SK-N-SH treated with all-trans-retinoic acid at 6 μM for 48 hours (cell line): ENCODE data around the gene RALGAPB.

ENCODE experiments used
- ARNTL ChIP-seq: fragments of 450-650 bp; formaldehyde crosslinking; IDR thresholded peaks from 2 replicates; pipeline ENCODE4 v1.5.0; 2020; ENCODE audit warnings: low read depth, mild to moderate bottlenecking, moderate library complexity, borderline replicate concordance
- PATZ1 ChIP-seq: fragments of 250-450 bp; sonication (Bioruptor Pico); IDR thresholded peaks from 2 replicates; pipeline ENCODE4 v1.8.0; 2020; ENCODE audit warnings: mild to moderate bottlenecking, moderate library complexity, borderline replicate concordance
- RARB ChIP-seq: fragments of 250-450 bp; sonication (Bioruptor Pico); IDR thresholded peaks from 2 replicates; pipeline ENCODE4 v1.8.0; 2021; ENCODE audit warnings: mild to moderate bottlenecking, moderate library complexity
- TCF4 ChIP-seq: fragments of 250-450 bp; sonication (Bioruptor Pico); IDR thresholded peaks from 2 replicates; pipeline ENCODE4 v1.8.0; 2021; ENCODE audit warnings: mild to moderate bottlenecking, moderate library complexity, borderline replicate concordance
- ZC3H10 ChIP-seq: fragments of 250-450 bp; sonication (Bioruptor Pico); IDR thresholded peaks from 2 replicates; pipeline ENCODE4 v1.5.1; 2021; ENCODE audit warnings: mild to moderate bottlenecking, moderate library complexity
- ZFP30 ChIP-seq: fragments of 450-650 bp; formaldehyde crosslinking; IDR thresholded peaks from 2 replicates; pipeline ENCODE4 v1.5.0; 2022; ENCODE audit warnings: mild to moderate bottlenecking, moderate library complexity
- ZNF8 ChIP-seq: fragments of 450-650 bp; formaldehyde crosslinking; IDR thresholded peaks from 2 replicates; pipeline ENCODE4 v1.5.0; 2020; ENCODE audit warnings: mild to moderate bottlenecking, moderate library complexity
- TF ChIP-seq, protein P1 (sequence below): fragments of 250-450 bp; sonication (Bioruptor Pico); IDR thresholded peaks from 2 replicates; pipeline ENCODE4 v1.5.1; 2020; ENCODE audit warnings: low read depth, mild to moderate bottlenecking, moderate library complexity
- TF ChIP-seq, protein P2 (sequence below): fragments of 250-450 bp; sonication (Bioruptor Pico); IDR thresholded peaks from 2 replicates; pipeline ENCODE4 v1.5.0; 2020; ENCODE audit warnings: mild to moderate bottlenecking, moderate library complexity

- TF ChIP-seq ZC3H10 (no peak), RARB (CRISPR knock-in tag) (no peak), ZFP30 (CRISPR knock-in tag) (no peak), PATZ1 (no peak), TCF4 (no peak), ARNTL (no peak), ZNF8 (no peak)
- TF ChIP-seq, protein P1, sequence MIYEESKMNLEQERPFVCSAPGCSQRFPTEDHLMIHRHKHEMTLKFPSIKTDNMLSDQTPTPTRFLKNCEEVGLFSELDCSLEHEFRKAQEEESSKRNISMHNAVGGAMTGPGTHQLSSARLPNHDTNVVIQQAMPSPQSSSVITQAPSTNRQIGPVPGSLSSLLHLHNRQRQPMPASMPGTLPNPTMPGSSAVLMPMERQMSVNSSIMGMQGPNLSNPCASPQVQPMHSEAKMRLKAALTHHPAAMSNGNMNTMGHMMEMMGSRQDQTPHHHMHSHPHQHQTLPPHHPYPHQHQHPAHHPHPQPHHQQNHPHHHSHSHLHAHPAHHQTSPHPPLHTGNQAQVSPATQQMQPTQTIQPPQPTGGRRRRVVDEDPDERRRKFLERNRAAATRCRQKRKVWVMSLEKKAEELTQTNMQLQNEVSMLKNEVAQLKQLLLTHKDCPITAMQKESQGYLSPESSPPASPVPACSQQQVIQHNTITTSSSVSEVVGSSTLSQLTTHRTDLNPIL (CRISPR knock-in tag) = no peak
- TF ChIP-seq, protein P2, sequence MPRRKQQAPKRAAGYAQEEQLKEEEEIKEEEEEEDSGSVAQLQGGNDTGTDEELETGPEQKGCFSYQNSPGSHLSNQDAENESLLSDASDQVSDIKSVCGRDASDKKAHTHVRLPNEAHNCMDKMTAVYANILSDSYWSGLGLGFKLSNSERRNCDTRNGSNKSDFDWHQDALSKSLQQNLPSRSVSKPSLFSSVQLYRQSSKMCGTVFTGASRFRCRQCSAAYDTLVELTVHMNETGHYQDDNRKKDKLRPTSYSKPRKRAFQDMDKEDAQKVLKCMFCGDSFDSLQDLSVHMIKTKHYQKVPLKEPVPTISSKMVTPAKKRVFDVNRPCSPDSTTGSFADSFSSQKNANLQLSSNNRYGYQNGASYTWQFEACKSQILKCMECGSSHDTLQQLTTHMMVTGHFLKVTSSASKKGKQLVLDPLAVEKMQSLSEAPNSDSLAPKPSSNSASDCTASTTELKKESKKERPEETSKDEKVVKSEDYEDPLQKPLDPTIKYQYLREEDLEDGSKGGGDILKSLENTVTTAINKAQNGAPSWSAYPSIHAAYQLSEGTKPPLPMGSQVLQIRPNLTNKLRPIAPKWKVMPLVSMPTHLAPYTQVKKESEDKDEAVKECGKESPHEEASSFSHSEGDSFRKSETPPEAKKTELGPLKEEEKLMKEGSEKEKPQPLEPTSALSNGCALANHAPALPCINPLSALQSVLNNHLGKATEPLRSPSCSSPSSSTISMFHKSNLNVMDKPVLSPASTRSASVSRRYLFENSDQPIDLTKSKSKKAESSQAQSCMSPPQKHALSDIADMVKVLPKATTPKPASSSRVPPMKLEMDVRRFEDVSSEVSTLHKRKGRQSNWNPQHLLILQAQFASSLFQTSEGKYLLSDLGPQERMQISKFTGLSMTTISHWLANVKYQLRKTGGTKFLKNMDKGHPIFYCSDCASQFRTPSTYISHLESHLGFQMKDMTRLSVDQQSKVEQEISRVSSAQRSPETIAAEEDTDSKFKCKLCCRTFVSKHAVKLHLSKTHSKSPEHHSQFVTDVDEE (CRISPR knock-in tag) = no peak
These were observed 117.5 kb downstream of the RALGAPB start for GRCh38 chr20:38589967-38590675.
